GM19328 (cell line): ENCODE data around the gene TANC2.
"Not testable (repeated sequence)": the region's sequence is repeated elsewhere in the genome, so short reads cannot be mapped to it uniquely, and the experiment has no call there.

Experiments used
- ATAC-seq: cut with Tn5 transposase; IDR thresholded peaks from one replicate; pipeline ENCODE4 v1.9.1; 2021; ENCODE audit warnings: mild to moderate bottlenecking, moderate library complexity; ENCODE audit not compliant: unreplicated experiment

TANC2 gene

GRCh38 chr17:62963296-62963695 is 2.7 kb upstream of the TANC2 start:
- no peak for ATAC-seq

GRCh38 chr17:62964506-62964905 is 1.5 kb upstream of the TANC2 start:
- ATAC-seq = no peak

- no peak for ATAC-seq
Measured at GRCh38 chr17:62965174-62965685, 805 bp upstream of the TANC2 start.

GRCh38 chr17:62966426-62967204 is 580 bp downstream of the TANC2 start:
- no peak for ATAC-seq

GRCh38 chr17:62967205-62967529 is 1.1 kb downstream of the TANC2 start:
- ATAC-seq = no peak

GRCh38 chr17:62968445-62968923 is 2.4 kb downstream of the TANC2 start:
- peak; percentile 54 for ATAC-seq

- ATAC-seq = no peak
Measured at GRCh38 chr17:62970610-62971009, 4.6 kb downstream of the TANC2 start.

GRCh38 chr17:62971853-62972252 is 5.8 kb downstream of the TANC2 start:
- no peak for ATAC-seq

GRCh38 chr17:62974788-62975187 is 8.8 kb downstream of the TANC2 start:
- no peak for ATAC-seq

- no peak for ATAC-seq
Measured at GRCh38 chr17:62975206-62975605, 9.2 kb downstream of the TANC2 start.

- not testable (repeated sequence) for ATAC-seq
Measured at GRCh38 chr17:62976643-62977231, 10.7 kb downstream of the TANC2 start.

GRCh38 chr17:62980842-62981241 is 14.8 kb downstream of the TANC2 start:
- no peak for ATAC-seq

GRCh38 chr17:62981933-62982332 is 15.9 kb downstream of the TANC2 start:
- ATAC-seq = no peak

- ATAC-seq = no peak
Measured at GRCh38 chr17:62984801-62985200, 18.8 kb downstream of the TANC2 start.

GRCh38 chr17:62986549-62986948 is 20.5 kb downstream of the TANC2 start:
- ATAC-seq = no peak

GRCh38 chr17:62987136-62987535 is 21.1 kb downstream of the TANC2 start:
- no peak for ATAC-seq

GRCh38 chr17:62989501-62989900 is 23.5 kb downstream of the TANC2 start:
- ATAC-seq = no peak

GRCh38 chr17:62994931-62995330 is 28.9 kb downstream of the TANC2 start:
- ATAC-seq = no peak

- ATAC-seq = no peak
Measured at GRCh38 chr17:62995377-62995885, 29.4 kb downstream of the TANC2 start.

GRCh38 chr17:62996221-62996620 is 30.2 kb downstream of the TANC2 start:
- no peak for ATAC-seq

GRCh38 chr17:62998166-62998565 is 32.1 kb downstream of the TANC2 start:
- no peak for ATAC-seq
